Mononuclear cell (primary cell): ENCODE measurements around the gene GNB2. TPM values are rescaled to one million over a fixed set of nuclear protein-coding genes. Genes with fewer than 3 reads are reported as not detected.

Experiments
- H3K27me3 ChIP-seq: 2 replicates; pipeline ENCODE4 v1.6.0; 2011; ENCODE audit warnings: low read length, control low read depth; ENCODE audit not compliant: insufficient read depth
- H3K4me1 ChIP-seq: 2 replicates; pipeline ENCODE4 v1.5.1; 2011; ENCODE audit warnings: mild to moderate bottlenecking, low read length, control low read depth; ENCODE audit not compliant: insufficient read depth
- H3K4me3 ChIP-seq: 2 replicates; pipeline ENCODE4 v1.5.1; 2011; ENCODE audit warnings: mild to moderate bottlenecking, low read length, moderate library complexity
- H3K9me3 ChIP-seq: 2 replicates; pipeline ENCODE4 v1.5.1; 2011; ENCODE audit warnings: low read depth, mild to moderate bottlenecking, control low read depth, low read length
- total RNA-seq: library from RNA; depleted of rRNA; stranded (reverse); fragments of >200 nt; gene quantifications from one replicate; pipeline ENCODE4 v1.2.3, GENCODE V29; 2012

Gene GNB2
- total RNA-seq, 1 donor: 82.2 TPM

DNA sequence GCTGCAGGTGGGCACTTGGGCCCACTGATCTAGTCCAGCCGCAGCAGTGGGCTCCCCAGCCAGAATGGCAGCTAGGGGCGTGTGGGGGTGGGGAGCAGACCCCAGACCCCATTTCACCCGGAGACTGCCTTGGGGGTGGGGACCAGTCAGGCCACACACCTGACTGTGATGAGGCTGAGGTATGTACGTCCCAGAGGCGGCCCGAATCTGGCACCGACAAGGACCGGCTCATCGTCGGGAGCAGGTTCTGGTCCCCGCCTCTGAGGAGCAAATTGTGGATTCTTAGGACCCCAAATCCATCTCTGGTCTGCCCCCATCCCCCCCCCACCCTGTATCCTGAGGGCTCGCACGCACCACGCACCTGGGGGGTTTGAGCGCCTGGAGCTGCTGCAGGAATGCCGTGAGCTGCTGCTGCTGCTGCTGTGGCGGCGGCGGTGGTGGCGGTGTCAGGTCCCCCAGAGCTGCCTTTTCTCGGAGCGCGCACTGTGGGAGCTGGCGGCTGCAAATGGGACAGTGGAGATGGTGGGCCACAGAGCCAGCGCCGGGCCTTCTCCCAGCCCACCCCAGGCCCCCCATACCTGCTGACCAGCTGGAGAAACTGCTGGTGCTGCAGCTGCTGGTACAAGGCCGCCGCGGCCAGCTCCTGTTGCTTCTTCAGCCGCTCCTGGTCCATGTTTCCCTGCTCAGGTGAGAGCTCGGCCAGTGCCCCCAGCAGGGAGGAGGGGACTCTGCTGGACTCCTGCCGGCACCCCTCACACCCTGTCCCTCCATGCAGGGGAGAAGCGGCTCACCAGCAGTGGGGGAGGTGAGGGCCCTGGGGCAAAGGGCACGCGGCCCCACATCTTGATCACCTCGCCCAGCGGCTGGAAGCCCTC lies 10.4 kb downstream of the GNB2 start:
- Histone ChIP-seq H3K4me3 (no peak overlapping the region), H3K27me3 (no peaks in the 10 kb centered on the region), H3K9me3 (no peaks in the 10 kb centered on the region), H3K4me1 (peaks cover 22% of the 10 kb centered on the region)

DNA sequence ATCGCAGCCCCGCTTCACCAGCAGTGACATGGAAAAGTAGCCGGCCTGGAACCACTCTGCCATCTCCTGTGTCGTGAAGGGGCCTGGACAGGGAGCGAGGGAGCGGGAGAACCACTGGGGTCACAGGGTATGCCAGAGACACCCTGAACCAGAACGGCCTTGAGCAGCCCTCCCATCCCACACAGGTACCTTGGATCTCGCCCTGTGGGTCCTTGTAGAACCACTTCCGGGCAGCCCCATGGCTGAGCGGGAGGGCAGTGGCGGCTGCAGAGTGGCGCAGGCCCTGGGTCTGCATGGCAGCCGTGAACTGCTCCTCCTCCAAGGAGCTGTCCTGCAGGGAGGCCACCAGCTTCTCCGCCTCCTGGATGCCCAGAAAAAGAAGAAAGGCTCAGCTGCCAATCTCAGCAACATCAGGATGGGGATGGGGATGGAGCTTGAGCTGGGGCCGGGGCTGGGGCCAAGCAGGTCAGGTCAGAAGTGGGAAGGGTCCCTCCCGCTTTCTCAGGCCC lies 11.0 kb downstream of the GNB2 start:
- no peak overlapping the region for H3K4me3 ChIP-seq
- no peaks in the 10 kb centered on the region for H3K27me3 ChIP-seq
- no peaks in the 10 kb centered on the region for H3K9me3 ChIP-seq
- peaks cover 18% of the 10 kb centered on the region for H3K4me1 ChIP-seq

DNA sequence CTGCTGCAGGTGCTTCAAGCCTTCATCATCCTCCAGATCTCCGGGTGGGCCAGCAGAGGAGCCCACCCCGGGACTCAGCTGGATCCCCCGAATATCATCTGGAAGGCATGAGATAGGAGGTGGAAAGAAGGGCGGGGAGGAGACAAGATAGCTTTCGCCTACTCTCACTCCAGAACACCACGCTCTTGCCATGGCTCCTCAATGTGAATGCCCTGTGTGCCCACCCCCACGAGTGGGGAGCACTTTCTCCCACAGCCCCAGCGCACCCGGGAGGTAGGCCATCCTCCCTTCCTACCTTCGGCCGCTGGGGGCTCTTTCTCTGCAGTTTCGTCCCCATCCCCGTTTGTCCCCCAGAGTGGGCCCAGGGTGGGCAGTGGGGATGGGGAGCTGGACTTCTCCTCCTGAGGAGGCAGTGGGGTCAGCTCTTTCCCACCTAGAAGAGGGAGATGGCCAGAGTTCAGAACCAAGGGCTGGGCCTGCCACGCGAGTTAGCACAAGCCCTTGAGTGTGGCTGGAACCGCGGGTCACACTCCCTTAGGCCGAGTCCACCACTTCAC lies 11.6 kb downstream of the GNB2 start:
- Histone ChIP-seq H3K4me1 (peaks cover 18% of the 10 kb centered on the region), H3K27me3 (no peaks in the 10 kb centered on the region), H3K9me3 (no peaks in the 10 kb centered on the region), H3K4me3 (no peak overlapping the region)

DNA sequence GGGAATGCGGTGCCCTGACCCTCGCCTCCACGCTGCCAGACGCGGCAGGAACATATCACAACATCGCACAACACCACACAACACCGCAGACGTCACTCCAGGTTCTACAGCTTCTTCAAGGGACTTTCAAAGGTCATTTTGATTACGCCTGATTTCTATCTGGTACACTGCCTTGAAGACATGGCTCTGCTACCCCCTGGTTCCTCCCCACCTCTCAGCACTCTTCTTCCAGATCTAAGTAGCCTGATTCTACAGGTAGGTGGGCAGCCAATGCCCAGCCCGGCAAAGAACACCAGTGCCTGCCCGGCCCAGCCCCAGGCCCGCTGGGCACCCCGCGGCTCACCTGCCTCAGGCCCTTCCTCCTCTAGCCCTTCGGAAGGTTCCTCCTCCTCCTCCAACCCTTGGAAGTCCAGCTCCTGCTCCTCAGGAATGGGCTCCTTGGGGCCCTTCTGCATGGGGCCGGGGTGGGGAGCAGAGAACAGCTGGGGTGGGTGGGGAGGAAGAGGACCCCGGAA lies 12.1 kb downstream of the GNB2 start:
- no peaks in the 10 kb centered on the region for H3K9me3 ChIP-seq
- H3K4me3 ChIP-seq: no peak overlapping the region
- peaks cover 14% of the 10 kb centered on the region for H3K4me1 ChIP-seq
- no peaks in the 10 kb centered on the region for H3K27me3 ChIP-seq

DNA sequence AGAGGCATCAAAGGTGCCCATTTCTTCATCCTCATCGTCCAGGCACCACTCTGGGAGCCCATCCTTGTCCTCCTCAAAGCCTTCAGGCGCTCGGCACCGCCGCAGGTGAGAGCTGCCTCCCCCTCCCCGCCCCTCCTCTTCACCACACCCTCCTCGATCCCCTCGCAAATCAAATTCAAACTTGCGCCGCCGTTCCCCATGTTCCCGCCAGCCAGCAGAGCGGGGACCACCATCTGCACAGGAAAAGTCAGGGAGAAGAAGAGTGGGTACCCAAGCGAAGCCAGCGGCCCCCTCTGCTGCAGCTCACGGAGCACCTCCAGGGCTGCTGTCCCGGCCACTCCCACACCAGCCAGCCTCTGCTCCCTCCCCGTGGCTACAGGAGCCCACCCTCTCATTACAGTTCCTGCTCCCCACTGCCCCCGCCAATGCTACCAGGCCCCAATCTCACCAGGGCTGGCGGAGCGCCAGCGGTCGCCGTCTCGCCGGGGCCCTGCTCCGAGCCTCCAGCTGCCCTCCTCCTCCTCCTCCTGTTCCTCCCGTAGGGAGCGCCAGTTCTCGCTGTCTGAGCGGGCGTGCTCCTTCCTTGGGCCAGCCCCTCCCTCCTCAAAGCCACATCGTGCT lies 12.8 kb downstream of the GNB2 start:
- Histone ChIP-seq H3K27me3 (no peaks in the 10 kb centered on the region), H3K4me3 (no peak overlapping the region), H3K4me1 (peaks cover 16% of the 10 kb centered on the region), H3K9me3 (no peaks in the 10 kb centered on the region)

DNA sequence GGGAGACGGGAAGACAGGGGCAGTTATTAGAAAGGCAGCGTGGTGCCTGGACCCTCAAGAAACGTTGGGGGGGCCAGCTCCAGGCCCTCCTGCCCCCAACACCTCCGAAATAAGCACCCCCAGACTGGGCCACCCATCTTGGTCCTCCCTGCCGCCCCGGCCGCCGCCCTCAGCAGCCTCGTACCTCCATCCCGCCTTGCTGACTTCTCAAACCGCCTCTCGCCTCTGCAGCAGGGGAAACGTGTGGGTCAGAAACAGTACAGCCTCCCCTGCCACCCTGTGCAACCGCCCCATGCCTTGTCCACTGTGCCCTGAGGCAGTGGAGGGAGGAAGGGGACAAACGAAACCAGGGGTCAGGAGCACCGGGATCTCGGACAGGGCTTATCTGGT lies 13.3 kb downstream of the GNB2 start:
- no peaks in the 10 kb centered on the region for H3K27me3 ChIP-seq
- peaks cover 21% of the 10 kb centered on the region for H3K4me1 ChIP-seq
- no peak overlapping the region for H3K4me3 ChIP-seq

DNA sequence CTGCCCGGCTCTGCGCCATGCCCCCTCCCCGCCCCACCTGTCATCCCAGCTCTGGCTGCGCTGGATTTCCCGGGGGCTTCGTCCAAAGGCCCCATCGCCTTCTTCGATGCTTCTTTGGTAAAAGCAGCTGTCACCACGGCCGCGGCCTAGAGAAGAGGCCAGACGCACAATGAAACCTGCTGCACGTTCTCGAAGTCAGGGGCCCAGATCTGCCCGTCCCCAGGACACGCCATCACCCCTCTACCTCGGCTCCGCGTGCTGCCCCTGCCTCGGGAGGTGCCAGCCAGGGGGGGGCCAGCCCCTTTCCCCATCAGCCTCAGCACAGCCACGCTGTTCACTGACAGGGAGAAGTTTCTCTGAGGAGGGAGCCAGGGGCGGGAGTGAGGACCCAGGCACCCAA lies 13.7 kb downstream of the GNB2 start:
- peaks cover 26% of the 10 kb centered on the region for H3K4me1 ChIP-seq
- no peaks in the 10 kb centered on the region for H3K27me3 ChIP-seq
- no peaks in the 10 kb centered on the region for H3K9me3 ChIP-seq
- no peak overlapping the region for H3K4me3 ChIP-seq

More for the DNA sequence above, 13.3 kb downstream of the GNB2 start:
- H3K9me3 ChIP-seq: no peaks in the 10 kb centered on the region

DNA sequence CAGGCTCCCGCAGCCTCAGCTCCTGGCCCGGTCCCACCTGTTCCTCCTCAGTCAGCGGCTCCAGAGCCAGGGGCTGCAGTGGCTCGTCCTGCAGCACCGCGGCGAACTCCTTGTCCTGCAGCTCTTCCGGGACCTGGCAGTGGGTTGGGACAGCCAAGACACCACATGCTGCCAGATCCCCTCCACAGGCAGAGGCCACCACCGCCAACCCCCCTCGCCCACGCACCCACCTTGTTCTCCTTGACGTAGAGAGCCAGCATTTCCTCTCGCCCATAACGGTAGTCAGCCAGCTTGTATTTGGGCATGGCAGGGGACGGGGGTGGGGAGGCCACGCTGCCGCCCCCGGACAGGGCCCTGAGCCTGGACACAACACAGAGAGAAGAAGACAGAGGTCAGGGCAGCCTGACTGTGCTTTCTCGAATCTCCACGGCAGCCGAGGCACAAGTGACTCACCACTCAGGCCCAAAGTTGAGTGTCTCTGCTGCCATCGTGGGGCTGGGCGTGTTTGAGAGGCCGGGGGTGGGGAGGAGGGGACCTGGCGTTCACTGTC lies 14.3 kb downstream of the GNB2 start:
- Histone ChIP-seq H3K4me3 (no peak overlapping the region), H3K27me3 (no peaks in the 10 kb centered on the region), H3K4me1 (peaks cover 31% of the 10 kb centered on the region), H3K9me3 (no peaks in the 10 kb centered on the region)

DNA sequence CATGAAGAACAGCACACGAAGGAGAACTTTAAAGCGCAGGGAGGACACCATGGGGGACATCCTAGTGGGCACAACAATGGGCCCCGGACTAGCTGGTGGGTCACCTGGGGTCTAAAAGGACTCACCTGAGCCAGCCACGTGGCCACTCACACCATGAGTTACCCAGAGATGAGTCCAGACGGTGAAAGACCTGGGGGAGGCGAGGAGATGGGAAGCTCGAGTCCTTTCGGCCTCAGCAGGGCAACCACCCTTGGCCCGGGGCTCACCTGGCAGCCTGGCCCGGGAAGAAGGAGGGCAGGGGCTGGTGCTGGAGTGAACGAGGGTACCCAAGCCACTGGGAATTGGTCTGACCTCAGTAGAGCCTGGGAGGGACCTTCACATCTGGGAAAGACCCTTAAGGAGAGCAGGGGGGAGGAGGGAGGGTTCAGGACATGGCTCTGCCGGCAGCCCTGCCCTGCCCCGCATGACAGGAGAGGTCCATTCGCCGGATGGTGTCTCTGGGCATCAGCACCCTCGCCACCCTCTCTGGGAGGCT lies 14.9 kb downstream of the GNB2 start:
- Histone ChIP-seq H3K4me3 (no peak overlapping the region), H3K9me3 (no peaks in the 10 kb centered on the region), H3K4me1 (peaks cover 37% of the 10 kb centered on the region), H3K27me3 (no peaks in the 10 kb centered on the region)

DNA sequence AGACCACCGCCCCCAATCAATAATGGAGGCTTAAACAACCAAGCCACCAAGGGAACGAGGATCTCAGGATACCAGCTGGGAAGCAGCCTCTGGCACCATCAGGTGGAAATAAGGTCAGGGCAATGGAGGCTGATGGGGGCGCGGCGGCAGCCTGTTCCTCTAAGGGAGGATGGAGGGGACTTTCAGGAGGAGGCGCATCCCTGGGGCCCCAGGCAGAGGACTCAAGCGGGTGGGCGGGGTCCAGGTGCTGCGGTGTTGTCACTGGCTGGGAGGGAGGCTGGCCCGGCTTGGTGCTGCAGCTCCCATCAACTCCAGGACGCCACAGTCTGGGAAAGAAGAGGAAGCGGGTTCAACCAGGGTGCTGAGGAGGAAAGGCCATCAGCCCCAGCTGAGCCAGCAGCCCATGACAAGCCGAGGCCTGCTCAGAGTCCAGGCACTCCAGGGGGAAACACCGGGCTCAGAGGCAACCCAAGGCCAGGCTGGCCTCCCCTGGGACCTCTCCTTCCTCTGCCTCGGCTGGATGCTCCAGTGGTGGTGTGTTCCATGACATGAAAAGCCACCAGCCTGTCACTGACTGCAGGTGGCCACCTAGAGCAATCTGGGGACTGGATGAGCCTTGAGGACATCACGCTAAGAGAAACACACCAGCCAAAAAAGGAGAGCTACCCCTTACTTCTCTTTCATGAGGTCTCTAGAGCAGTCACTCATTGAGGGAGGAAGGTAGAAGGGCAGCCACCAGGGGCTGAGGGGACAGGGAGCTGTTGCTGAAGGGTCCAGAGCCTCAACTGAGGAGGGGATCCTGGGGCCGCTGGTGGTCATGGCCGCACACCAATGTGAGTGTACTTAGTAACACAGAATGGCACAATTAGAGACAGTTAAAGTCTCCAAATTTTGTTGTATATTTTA lies 15.9 kb downstream of the GNB2 start:
- H3K4me3 ChIP-seq: no peak overlapping the region
- no peaks in the 10 kb centered on the region for H3K9me3 ChIP-seq
- H3K27me3 ChIP-seq: no peaks in the 10 kb centered on the region
- peaks cover 38% of the 10 kb centered on the region for H3K4me1 ChIP-seq

DNA sequence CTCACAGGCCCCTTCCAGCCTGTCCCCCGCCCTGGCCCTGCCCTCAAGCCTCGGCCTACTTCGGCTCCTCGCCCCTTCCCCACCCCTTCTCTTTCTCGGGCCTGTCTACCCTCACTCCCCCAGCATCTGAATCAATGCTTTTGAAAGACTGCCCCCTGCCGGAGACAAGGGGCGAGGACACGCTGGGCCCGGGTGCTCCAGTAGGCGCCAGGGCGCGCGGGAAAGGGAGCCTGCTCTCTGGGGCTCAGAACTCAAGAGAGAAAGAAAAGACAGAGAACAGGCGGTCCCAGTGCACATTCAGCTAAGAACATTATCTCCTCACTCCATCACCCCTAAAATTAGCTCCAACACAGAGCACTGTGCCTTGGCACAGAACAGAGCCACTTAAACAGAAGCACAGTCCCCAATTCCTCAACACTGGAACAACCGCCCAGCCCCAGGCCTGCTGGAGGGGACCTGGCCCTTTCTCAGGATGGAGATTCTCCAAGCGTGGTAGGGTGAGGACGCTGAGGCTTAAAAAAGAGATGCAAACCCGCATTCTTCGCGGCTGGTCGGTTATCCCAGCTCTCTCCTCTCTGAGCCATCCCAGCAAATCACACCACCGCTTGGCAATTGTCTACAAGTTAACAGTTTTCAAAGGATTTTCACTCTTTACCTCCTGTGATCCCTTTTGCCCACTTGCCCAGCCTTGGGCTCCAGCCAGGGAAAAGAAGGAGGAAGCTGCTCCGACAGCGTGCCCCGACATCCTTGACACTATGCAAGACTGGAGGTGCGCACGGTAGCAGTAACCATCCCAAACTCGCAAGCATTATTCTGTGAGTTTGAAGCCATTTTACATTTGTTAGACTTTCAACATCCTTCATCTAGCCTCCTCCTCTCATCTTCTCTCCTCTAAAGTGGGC lies 18.4 kb downstream of the GNB2 start:
- Histone ChIP-seq H3K9me3 (no peaks in the 10 kb centered on the region), H3K4me1 (peaks cover 43% of the 10 kb centered on the region), H3K27me3 (no peaks in the 10 kb centered on the region), H3K4me3 (no peak overlapping the region)

DNA sequence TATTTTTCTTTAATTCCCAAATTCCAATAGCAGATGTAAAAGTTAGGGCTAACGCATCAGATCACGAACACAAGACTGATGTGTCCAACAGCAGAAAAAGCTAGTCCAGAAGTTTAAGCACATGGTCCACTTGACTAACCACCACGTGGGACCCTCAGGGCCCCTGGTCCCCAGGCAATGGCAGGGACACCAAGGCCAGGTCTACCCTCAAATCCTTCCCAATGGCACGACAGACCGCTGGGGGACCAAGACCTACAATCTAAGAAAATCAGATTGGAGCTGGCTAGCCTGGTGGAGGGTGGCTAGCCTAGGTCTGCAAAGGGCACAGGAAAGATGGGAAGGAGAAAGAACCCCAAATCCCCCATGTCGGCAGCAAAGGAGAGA lies 19.0 kb downstream of the GNB2 start:
- Histone ChIP-seq H3K4me1 (peaks cover 43% of the 10 kb centered on the region), H3K4me3 (peak overlapping the region; percentile 61)

DNA sequence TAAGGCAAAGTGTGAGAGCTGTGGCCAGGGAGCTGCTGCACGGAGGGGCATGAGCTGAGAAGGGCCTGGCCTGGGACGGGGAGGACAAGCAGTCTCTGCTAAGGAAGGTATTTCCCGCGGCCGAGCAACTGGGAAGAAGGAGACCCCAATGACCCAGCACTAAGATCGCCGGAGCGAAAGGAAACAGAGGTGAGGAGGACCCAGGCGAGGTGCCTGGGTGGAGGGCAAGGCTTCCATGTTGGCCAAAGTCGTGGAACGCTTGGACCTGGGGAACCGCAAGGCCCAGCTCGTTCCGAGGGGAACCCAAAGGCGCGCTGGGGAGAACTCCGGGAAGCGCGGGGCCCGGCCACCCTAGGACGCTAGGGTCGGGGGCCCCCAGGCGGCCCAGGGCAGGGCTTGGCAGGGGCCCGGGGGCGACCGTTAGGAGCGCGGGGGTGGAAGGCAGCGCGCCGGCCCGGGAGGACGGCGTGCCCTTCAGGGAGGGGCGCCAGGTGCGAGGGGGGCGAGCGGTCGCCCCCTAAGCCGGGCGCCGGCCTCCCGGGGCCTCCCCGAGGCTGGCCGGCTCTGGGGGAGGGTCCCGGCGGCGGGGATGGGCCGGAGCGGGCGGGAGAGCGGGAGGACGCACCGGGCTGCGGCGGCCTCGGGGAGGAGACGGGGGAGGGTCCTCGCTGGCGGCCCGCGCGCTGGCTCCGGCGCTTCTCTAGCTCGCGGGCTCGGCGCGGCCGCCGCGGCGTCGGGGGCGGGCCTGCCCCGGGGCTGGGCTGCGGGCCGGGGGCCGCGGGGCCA lies 20.0 kb downstream of the GNB2 start:
- Histone ChIP-seq H3K4me3 (peak overlapping the region; percentile 61), H3K27me3 (no peaks in the 10 kb centered on the region), H3K4me1 (peaks cover 43% of the 10 kb centered on the region), H3K9me3 (no peaks in the 10 kb centered on the region)

More for the DNA sequence above, 19.0 kb downstream of the GNB2 start:
- H3K9me3 ChIP-seq: no peaks in the 10 kb centered on the region
- H3K27me3 ChIP-seq: no peaks in the 10 kb centered on the region
